CD4-positive, alpha-beta T cell (primary cell): ENCODE measurements around the gene RHOA. TPM values are rescaled to one million over a fixed set of nuclear protein-coding genes. Genes with fewer than 3 reads are reported as not detected.

ENCODE experiments used
- ATAC-seq: fragments of 200-7000 bp; cut with Tn5 transposase; one replicate; pipeline ENCODE4 v1.10.0; 2022; ENCODE audit warnings: mild to moderate bottlenecking; ENCODE audit not compliant: poor library complexity
- CTCF ChIA-PET: fragments of 350-600 bp; sonication (Branson Sonifier 250); formaldehyde crosslinking; loops from one replicate; lab custom pipeline; 2021; ENCODE audit warnings: antibody characterized with exemption, inconsistent platforms; lab: Charles Lee
- POLR2A ChIA-PET: fragments of 350-600 bp; sonication (Branson Sonifier 250); formaldehyde crosslinking; loops from one replicate; lab custom pipeline; 2021; ENCODE audit warnings: antibody characterized with exemption, inconsistent platforms; lab: Charles Lee
- DNase-seq, 14 experiments: peaks; one replicate each; pipeline ENCODE4 v3.0.0-alpha.2; 2013 to 2020; ENCODE audit warnings: mixed read lengths in 2 of 14
- H3K27ac ChIP-seq, 2 donors: one replicate each; pipeline versions ENCODE4 v1.5.1 to v1.7.0; 2013; ENCODE audit warnings: low read length in 2 of 2, low read depth in 1 of 2, mild to moderate bottlenecking in 1 of 2
- H3K27me3 ChIP-seq, 2 experiments: 1 replicate in 1 of 2; 2 replicates in 1 of 2; pipeline versions ENCODE4 v1.6.1 to v1.7.0; 2013; ENCODE audit warnings: low read length in 2 of 2, control low read depth in 1 of 2, mild to moderate bottlenecking in 1 of 2, moderate library complexity in 1 of 2; ENCODE audit not compliant: insufficient read depth in 2 of 2, control insufficient read depth in 1 of 2
- H3K36me3 ChIP-seq: one replicate; pipeline ENCODE4 v1.6.1; 2013; ENCODE audit warnings: low read length, control low read depth; ENCODE audit not compliant: insufficient read depth
- H3K4me1 ChIP-seq: one replicate; pipeline ENCODE4 v1.6.1; 2013; ENCODE audit warnings: low read length, control low read depth; ENCODE audit not compliant: insufficient read depth
- H3K4me3 ChIP-seq: one replicate; pipeline ENCODE4 v1.5.1; 2013; ENCODE audit warnings: mild to moderate bottlenecking, low read length, moderate library complexity
- H3K9me3 ChIP-seq, 2 experiments: 1 replicate in 1 of 2; 2 replicates in 1 of 2; pipeline versions ENCODE4 v1.6.1 to v1.7.0; 2013; ENCODE audit warnings: low read length in 2 of 2, mild to moderate bottlenecking in 2 of 2, control low read depth in 1 of 2, moderate library complexity in 1 of 2; ENCODE audit not compliant: control insufficient read depth in 1 of 2, insufficient read depth in 1 of 2
- H3K27ac Mint-ChIP-seq: one replicate; pipeline ENCODE4 v1.8.0; 2020; ENCODE audit warnings: mixed read lengths
- H3K27me3 Mint-ChIP-seq: one replicate; pipeline ENCODE4 v1.8.0; 2021; ENCODE audit warnings: mixed read lengths
- H3K36me3 Mint-ChIP-seq: one replicate; pipeline ENCODE4 v1.8.0; 2021; ENCODE audit warnings: low read depth, mixed read lengths
- H3K4me1 Mint-ChIP-seq: one replicate; pipeline ENCODE4 v1.8.0; 2021; ENCODE audit warnings: low read depth, mixed read lengths
- H3K4me3 Mint-ChIP-seq: one replicate; pipeline ENCODE4 v1.8.0; 2020; ENCODE audit warnings: mild to moderate bottlenecking, mixed read lengths
- H3K9me3 Mint-ChIP-seq: one replicate; pipeline ENCODE4 v1.8.0; 2020; ENCODE audit warnings: mixed read lengths
- CTCF ChIP-seq: fragments of 200-600 bp; IDR thresholded peaks from one replicate; pipeline ENCODE4 v1.8.0; 2022; ENCODE audit warnings: antibody characterized with exemption, mild to moderate bottlenecking
- intact Hi-C, 2 experiments: fragments of 100-400 bp; cut with DNase I in 1 of 2; cut with micrococcal nuclease in 1 of 2; formaldehyde crosslinking; loops; one replicate each; pipeline versions ENCODE4 v1.15.1 to v1.9.0; 2023 to 2025; cut with DNase I, micrococcal nuclease
- total RNA-seq, 174 experiments: library from RNA in 2 of 174; stranded (reverse) in 2 of 174; gene quantifications; one replicate each; pipeline ENCODE4 v1.2.3 and lab custom pipeline; 2021 to 2026

Gene RHOA
- total RNA-seq, 2 experiments from 2014 or later: 256 to 271 TPM

- H3K4me3 ChIP-seq: no peak overlapping the region
- no peaks in the 10 kb centered on the region for H3K27me3 ChIP-seq
- H3K36me3 ChIP-seq: peaks cover 76% of the 10 kb centered on the region
- Mint-ChIP-seq H3K9me3 (no peaks in the 10 kb centered on the region), H3K4me1 (no peaks in the 10 kb centered on the region), H3K27ac (peak overlapping the region; percentile 15), H3K4me3 (no peak overlapping the region), H3K36me3 (peaks cover 72% of the 10 kb centered on the region), H3K27me3 (no peaks in the 10 kb centered on the region)
- ChIA-PET CTCF (no interaction called here), POLR2A (no interaction called here)
- no peak overlapping the region for H3K27ac ChIP-seq
- TF ChIP-seq CTCF: no peak
- DNase-seq (no peak), ATAC-seq (no peak)
- intact Hi-C loops: no loop called here
- no peaks in the 10 kb centered on the region for H3K9me3 ChIP-seq
- H3K4me1 ChIP-seq: no peaks in the 10 kb centered on the region
Measured at GRCh38 chr3:49311283-49311682, 100.5 kb downstream of the RHOA start.

GRCh38 chr3:49310677-49311076, 101.1 kb downstream of the RHOA start:
- DNase-seq (no peak), ATAC-seq (no peak)
- no peaks in the 10 kb centered on the region for H3K27me3 ChIP-seq
- H3K9me3 Mint-ChIP-seq: no peaks in the 10 kb centered on the region
- H3K36me3 Mint-ChIP-seq: peaks cover 74% of the 10 kb centered on the region
- TF ChIP-seq CTCF: no peak
- no peak overlapping the region for H3K4me3 ChIP-seq
- no peak overlapping the region for H3K4me3 Mint-ChIP-seq
- no peaks in the 10 kb centered on the region for H3K27me3 Mint-ChIP-seq
- no peak overlapping the region for H3K27ac ChIP-seq
- POLR2A ChIA-PET: no interaction called here
- no peaks in the 10 kb centered on the region for H3K9me3 ChIP-seq
- no peaks in the 10 kb centered on the region for H3K4me1 Mint-ChIP-seq
- intact Hi-C loops: no loop called here
- peak overlapping the region; percentile 15 for H3K27ac Mint-ChIP-seq
- H3K36me3 ChIP-seq: peaks cover 77% of the 10 kb centered on the region
- H3K4me1 ChIP-seq: no peaks in the 10 kb centered on the region
- CTCF ChIA-PET: interaction anchor here (0.7 kb wide), 1 partner anchor 29 kb away, joined by 4 read pairs; the partner anchor contains the start of gene USP4

Other genes with a start within 250 kb of the RHOA start
- 10 to 100 TPM; 14.7 to 16.0 TPM for gene CCDC71, start 245.6 kb downstream of the RHOA start, total RNA-seq
- 1 to 10 TPM; 1.2 to 1.6 TPM for gene KLHDC8B, start 240.4 kb downstream of the RHOA start, total RNA-seq
- gene C3orf62, start 134.7 kb downstream of the RHOA start, total RNA-seq: 1 to 10 TPM; 7.0 to 7.5 TPM
- 10 to 100 TPM; 94.3 to 95.2 TPM for gene USP4, start 71.9 kb downstream of the RHOA start, total RNA-seq
- 10 to 100 TPM; 20.8 to 22.9 TPM for gene GPX1, start 53.6 kb downstream of the RHOA start, total RNA-seq
- gene TCTA, start 447 bp upstream of the RHOA start, total RNA-seq: 10 to 100 TPM; 21.4 to 22.0 TPM
- gene AMT, start 10.5 kb upstream of the RHOA start, total RNA-seq: 10 to 100 TPM; 10.5 to 12.7 TPM
- 10 to 100 TPM; 25.0 to 25.1 TPM for gene NICN1, start 17.3 kb upstream of the RHOA start, total RNA-seq
- gene DAG1, start 58.3 kb upstream of the RHOA start, total RNA-seq: 10 to 100 TPM; 15.0 to 18.3 TPM
- gene BSN, start 142.5 kb upstream of the RHOA start, total RNA-seq: under 1 TPM; 0.08 to 0.11 TPM